NT2/D1 (cell line): Measurements from ENCODE around the gene OR8A1.

Experiments used
- SUZ12 ChIP-seq: IDR thresholded peaks from 2 replicates; pipeline ENCODE4 v1.6.1; 2011; ENCODE audit not compliant: insufficient read length, insufficient read depth; ENCODE audit errors: extremely low read depth
- YY1 ChIP-seq: IDR thresholded peaks from 2 replicates; pipeline ENCODE4 v1.6.1; 2011; ENCODE audit not compliant: insufficient read length, insufficient read depth
- ZNF274 ChIP-seq: IDR thresholded peaks from 2 replicates; pipeline ENCODE4 v1.6.1; 2011; ENCODE audit warnings: mild to moderate bottlenecking, low read depth, low read length

GRCh38 chr11:124551987-124552386 is 17.8 kb upstream of the OR8A1 start:
- TF ChIP-seq YY1 (no peak), ZNF274 (no peak), SUZ12 (no peak)
